ENCODE measurements around the gene OMP. TPM values are rescaled to one million over a fixed set of nuclear protein-coding genes. Genes with fewer than 3 reads are reported as not detected.

OMP gene
- total and polyA plus RNA-seq, 9 donors, result 0.55 to 1.8 (median 1.6) TPM; not detected in 4

- intact Hi-C loops (cut with DNase I), result no loop called here
- H3K4me1 ChIP-seq (ENCODE audit: insufficient read depth), result peaks cover 17% of the 10 kb centered on the region
- TF ChIP-seq CTCF (IDR thresholded peaks at IDR 0.05) (no peak), EP300 (IDR thresholded peaks at IDR 0.05) (no peak), POLR2A (IDR thresholded peaks at IDR 0.05) (no peak)
- 74 to 79% (median 78%) methylated on average over 5 to 7 of the region's 7 CpGs for WGBS, 3 donors
- H3K27me3 ChIP-seq, result no peaks in the 10 kb centered on the region
- no peak overlapping the region for H3K4me3 ChIP-seq
- H3K9me3 ChIP-seq, result no peaks in the 10 kb centered on the region
- DNase-seq, result no peak
- no peaks in the 10 kb centered on the region for H3K36me3 ChIP-seq
- H3K27ac ChIP-seq, result no peak overlapping the region
These were observed 3.7 kb downstream of the OMP start for GRCh38 chr11:77106321-77106720.

- no peak overlapping the region for H3K27ac ChIP-seq
These were observed 4.1 kb downstream of the OMP start for GRCh38 chr11:77106759-77107158.

GRCh38 chr11:77107950-77108349 is 5.3 kb downstream of the OMP start:
- intact Hi-C loops (cut with DNase I), result no loop called here
- Histone ChIP-seq H3K27me3 (no peaks in the 10 kb centered on the region), H3K9me3 (no peaks in the 10 kb centered on the region), H3K4me1 (ENCODE audit: insufficient read depth) (peaks cover 17% of the 10 kb centered on the region), H3K27ac (peak overlapping the region in 1 of 2 donors; percentile 13), H3K4me3 (no peak overlapping the region), H3K36me3 (no peaks in the 10 kb centered on the region)
- 11 to 42% (median 28%) methylated on average over 3 of the region's 3 CpGs for WGBS, 3 donors
- no peak for TF ChIP-seq EP300 (IDR thresholded peaks at IDR 0.05)
- no peak for TF ChIP-seq CTCF (IDR thresholded peaks at IDR 0.05)
- TF ChIP-seq POLR2A (IDR thresholded peaks at IDR 0.05), result no peak
- DNase-seq, result peak; percentile 65 to 87 (median 82)

More at GRCh38 chr11:77106759-77107158, 4.1 kb downstream of the OMP start:
- intact Hi-C loops (cut with DNase I), result no loop called here
- peaks cover 17% of the 10 kb centered on the region for H3K4me1 ChIP-seq (ENCODE audit: insufficient read depth)
- no peaks in the 10 kb centered on the region for H3K27me3 ChIP-seq
- H3K36me3 ChIP-seq, result no peaks in the 10 kb centered on the region
- no peak overlapping the region for H3K4me3 ChIP-seq
- WGBS, 3 donors, result 94 to 99% (median 95%) methylated on average over 13 of the region's 13 CpGs
- H3K9me3 ChIP-seq, result no peaks in the 10 kb centered on the region
- TF ChIP-seq CTCF (IDR thresholded peaks at IDR 0.05) (no peak), POLR2A (IDR thresholded peaks at IDR 0.05) (no peak), EP300 (IDR thresholded peaks at IDR 0.05) (no peak)
- no peak for DNase-seq

GRCh38 chr11:77108436-77108835 is 5.8 kb downstream of the OMP start:
- intact Hi-C loops (cut with DNase I), result no loop called here
- Histone ChIP-seq H3K27me3 (no peaks in the 10 kb centered on the region), H3K27ac (peak overlapping the region in 1 of 2 donors; percentile 13), H3K4me1 (ENCODE audit: insufficient read depth) (peaks cover 17% of the 10 kb centered on the region), H3K36me3 (no peaks in the 10 kb centered on the region), H3K9me3 (no peaks in the 10 kb centered on the region), H3K4me3 (no peak overlapping the region)
- 82 to 89% (median 83%) methylated on average over 9 of the region's 9 CpGs for WGBS, 3 donors
- TF ChIP-seq CTCF (IDR thresholded peaks at IDR 0.05), result no peak
- TF ChIP-seq POLR2A (IDR thresholded peaks at IDR 0.05), result no peak
- TF ChIP-seq EP300 (IDR thresholded peaks at IDR 0.05), result no peak
- no peak for DNase-seq
